SK-N-SH (cell line): ENCODE data around the gene MAPK14. TPM values are rescaled to one million over a fixed set of nuclear protein-coding genes. Genes with fewer than 3 reads are reported as not detected.
A peak's percentile ranks its signal among the peaks of the same experiment; 100 is the strongest.

ENCODE experiments used
- CTCF ChIA-PET: fragments of 300-600, 350-600 bp; formaldehyde crosslinking; extraction: SDS; loops from one replicate; lab custom pipeline; 2021; lab: Yijun Ruan, JAX
- POLR2A ChIA-PET: fragments of 350-600 bp; sonication (Branson Sonifier 250); formaldehyde crosslinking; extraction: SDS; loops from one replicate; lab custom pipeline; 2020; ENCODE audit warnings: antibody characterized with exemption, inconsistent platforms; lab: Yijun Ruan, JAX
- DNase-seq: peaks from one replicate; pipeline ENCODE4 v3.0.0; 2012
- H2AFZ ChIP-seq: fragments of 200-600 bp; sonication (generic); 2 replicates; pipeline ENCODE4 v1.8.1; 2016; ENCODE audit warnings: antibody characterized with exemption, mild to moderate bottlenecking, low read depth
- H3F3A ChIP-seq: fragments of 200-600 bp; sonication (generic); replicated peaks from 2 replicates; pipeline ENCODE3; 2016; ENCODE audit warnings: antibody characterized with exemption, mild to moderate bottlenecking; ENCODE audit not compliant: insufficient read depth
- H3K27ac ChIP-seq, 2 experiments: fragments of 200-500 bp in 1 of 2; fragments of 200-600 bp in 1 of 2; sonication (Bioruptor generic) in 1 of 2; sonication (generic), shearing (Covaris generic) in 1 of 2; 2 replicates each; pipeline versions ENCODE4 v1.5.1 to v1.6.1; 2014 to 2016; ENCODE audit warnings: low read depth in 2 of 2, inconsistent platforms in 1 of 2, low read length in 1 of 2, mild to moderate bottlenecking in 1 of 2, mixed read lengths in 1 of 2
- H3K27me3 ChIP-seq: fragments of 200-600 bp; sonication (generic), shearing (Covaris generic); 2 replicates; pipeline ENCODE4 v1.6.1; 2016; ENCODE audit warnings: mixed run types; ENCODE audit not compliant: insufficient read depth
- H3K36me3 ChIP-seq, 2 experiments: fragments of 200-500 bp in 1 of 2; fragments of 200-600 bp in 1 of 2; sonication (Bioruptor generic) in 1 of 2; sonication (generic) in 1 of 2; replicated peaks in 1 of 2; 2 replicates each; pipeline versions ENCODE3 to v1.5.1; 2014 to 2016; ENCODE audit warnings: low read length in 1 of 2, mild to moderate bottlenecking in 1 of 2; ENCODE audit not compliant: insufficient read depth in 2 of 2, control insufficient read depth in 1 of 2
- H3K4me1 ChIP-seq, 2 experiments: fragments of 200-500 bp in 1 of 2; fragments of 200-600 bp in 1 of 2; sonication (Bioruptor generic) in 1 of 2; sonication (generic), shearing (Covaris generic) in 1 of 2; 2 replicates each; pipeline versions ENCODE4 v1.5.1 to v1.6.1; 2014 to 2016; ENCODE audit warnings: low read depth in 1 of 2, low read length in 1 of 2, mixed run types in 1 of 2; ENCODE audit not compliant: insufficient read depth in 2 of 2, control insufficient read depth in 1 of 2
- H3K4me2 ChIP-seq: fragments of 200-600 bp; sonication (generic), shearing (Covaris generic); 2 replicates; pipeline ENCODE4 v1.6.1; 2017; ENCODE audit warnings: mixed run types
- H3K4me3 ChIP-seq, 2 experiments: fragments of 200-500 bp in 1 of 2; fragments of 200-600 bp in 1 of 2; sonication (Bioruptor generic) in 1 of 2; sonication (generic), shearing (Covaris generic) in 1 of 2; 2 replicates each; pipeline versions ENCODE4 v1.5.1 to v1.8.1; 2014 to 2016; ENCODE audit warnings: low read depth in 2 of 2, inconsistent platforms in 1 of 2, low read length in 1 of 2, mild to moderate bottlenecking in 1 of 2, mixed read lengths in 1 of 2, moderate library complexity in 1 of 2
- H3K79me2 ChIP-seq: fragments of 200-600 bp; sonication (generic); 2 replicates; pipeline ENCODE4 v1.8.1; 2017; ENCODE audit warnings: mild to moderate bottlenecking; ENCODE audit not compliant: insufficient read depth
- H3K9ac ChIP-seq: fragments of 200-600 bp; sonication (generic); 2 replicates; pipeline ENCODE4 v1.6.1; 2017; ENCODE audit warnings: mixed run types
- H3K9me2 ChIP-seq: fragments of 200-600 bp; sonication (generic); 2 replicates; pipeline ENCODE4 v1.6.1; 2017; ENCODE audit warnings: mixed run types
- H3K9me3 ChIP-seq: fragments of 200-600 bp; sonication (generic); 2 replicates; pipeline ENCODE4 v1.6.1; 2017; ENCODE audit warnings: mixed run types, mild to moderate bottlenecking, moderate library complexity
- H4K20me1 ChIP-seq: fragments of 200-600 bp; sonication (generic); 2 replicates; pipeline ENCODE4 v1.6.1; 2017; ENCODE audit warnings: mild to moderate bottlenecking, mixed run types; ENCODE audit not compliant: insufficient read depth
- CHD2 ChIP-seq: fragments of 150-350 bp; IDR thresholded peaks from 2 replicates; pipeline ENCODE4 v1.6.1; 2018; ENCODE audit warnings: low read length; ENCODE audit not compliant: partially characterized antibody
- EP300 ChIP-seq, 2 experiments: IDR thresholded peaks; 2 replicates each; pipeline versions ENCODE4 v1.4.0 to v1.6.1; 2012; ENCODE audit warnings: borderline replicate concordance in 1 of 2, low read depth in 1 of 2, low read length in 1 of 2
- FOXJ3 ChIP-seq: sonication (generic); formaldehyde crosslinking; IDR thresholded peaks from 2 replicates; pipeline ENCODE4 v1.5.1; 2020; ENCODE audit warnings: mild to moderate bottlenecking, missing genetic modification reagents
- GATA2 ChIP-seq: sonication (generic); formaldehyde crosslinking; IDR thresholded peaks from 2 replicates; pipeline ENCODE4 v1.5.0; 2020; ENCODE audit warnings: mild to moderate bottlenecking, missing genetic modification reagents
- MEF2A ChIP-seq: IDR thresholded peaks from 2 replicates; pipeline ENCODE4 v1.4.0; 2012; ENCODE audit warnings: low read depth, borderline replicate concordance
- MXI1 ChIP-seq: IDR thresholded peaks from 2 replicates; pipeline ENCODE4 v1.6.1; 2012; ENCODE audit warnings: mild to moderate bottlenecking, low read depth, low read length, improper control_type of control experiment
- NFIC ChIP-seq: IDR thresholded peaks from 2 replicates; pipeline ENCODE4 v1.4.0; 2012; ENCODE audit warnings: borderline replicate concordance
- POLR2AphosphoS5 ChIP-seq: IDR thresholded peaks from 2 replicates; pipeline ENCODE4 v1.6.1; 2012; ENCODE audit warnings: low read depth, low read length
- REST ChIP-seq: IDR thresholded peaks from 2 replicates; pipeline ENCODE4 v1.6.1; 2012; ENCODE audit warnings: mild to moderate bottlenecking, low read depth, low read length, moderate library complexity
- SIN3A ChIP-seq: IDR thresholded peaks from 2 replicates; pipeline ENCODE4 v1.6.1; 2012; ENCODE audit warnings: low read depth, mild to moderate bottlenecking, low read length, moderate library complexity, borderline replicate concordance
- TCF12 ChIP-seq: IDR thresholded peaks from 2 replicates; pipeline ENCODE4 v1.4.0; 2012
- TEAD4 ChIP-seq: IDR thresholded peaks from 2 replicates; pipeline ENCODE4 v1.4.0; 2012; ENCODE audit warnings: mild to moderate bottlenecking, borderline replicate concordance; ENCODE audit not compliant: insufficient read depth
- WGBS: methylation state at CpG from one replicate; pipeline ENCODE4 v1.1.6; 2017; ENCODE audit warnings: low lambda C conversion rate; 5-methylcytosine and 5-hydroxymethylcytosine counted together
- polyA plus RNA-seq, 3 experiments: library from polyadenylated mRNA; depleted of rRNA; stranded (reverse); fragments of >200 nt; gene quantifications; 2 replicates each; pipeline ENCODE4 v1.2.3, GENCODE V29; 2012

The MAPK14 gene
- polyA plus RNA-seq, 1 of the 3 experiments (the other 2 are of a cell fraction): 19.8 TPM

- TF ChIP-seq TCF12 (no peak), TEAD4 (no peak)
Measured at GRCh38 chr6:36066817-36067216, 39.2 kb downstream of the MAPK14 start (continued).

- peaks cover 0 to 8% of the 10 kb centered on the region in 2 experiments for H3K36me3 ChIP-seq
- H3K9ac ChIP-seq: no peak overlapping the region
- H3K4me1 ChIP-seq: peaks cover 9 to 22% of the 10 kb centered on the region in 2 experiments; a peak in 3 of 4 replicates
- 65% methylated on average over 3 of the region's 3 CpGs for whole genome bisulfite sequencing
- peak overlapping the region in 1 of 2 experiments; percentile 12; a peak in 1 of 4 replicates for H3K27ac ChIP-seq
- no peak overlapping the region for H3K4me2 ChIP-seq
- no peaks in the 10 kb centered on the region for H3K9me3 ChIP-seq
- H3K27me3 ChIP-seq: no peaks in the 10 kb centered on the region
- H3F3A ChIP-seq: peaks cover 4% of the 10 kb centered on the region
- TF ChIP-seq REST (no peak), GATA2 (CRISPR knock-in tag) (no peak), TEAD4 (no peak), EP300 (IDR thresholded peaks at IDR 0.05; ENCODE audit: borderline replicate concordance in 1 of 2, low read depth in 1 of 2, low read length in 1 of 2) (no peak), SIN3A (no peak), MEF2A (no peak), CHD2 (no peak), POLR2AphosphoS5 (no peak), MXI1 (no peak), TCF12 (no peak), NFIC (no peak), FOXJ3 (CRISPR knock-in tag) (no peak)
- TF ChIP-seq, all 33 proteins: peak for 0
- no peak overlapping the region for H2AFZ ChIP-seq
- POLR2A ChIA-PET: no interaction called here
- CTCF ChIA-PET: interaction anchor here (0.7 to 4.2 kb wide), 4 partner anchors 9 to 40 kb away, joined by 3 to 21 read pairs (median 7); partner anchors contain the start of gene MAPK14
- peaks cover 69% of the 10 kb centered on the region for H4K20me1 ChIP-seq
- H3K4me3 ChIP-seq: no peak overlapping the region
- DNase-seq: no peak
- no peaks in the 10 kb centered on the region for H3K9me2 ChIP-seq
- H3K79me2 ChIP-seq: peaks cover 89% of the 10 kb centered on the region
Measured at GRCh38 chr6:36067374-36068011, 39.9 kb downstream of the MAPK14 start.
